ENCODE measurements around the gene OLIG2. TPM values are rescaled to one million over a fixed set of nuclear protein-coding genes. Genes with fewer than 3 reads are reported as not detected.

Gene OLIG2
- polyA plus RNA-seq, 1 experiment = not detected

- DNase-seq (ENCODE audit: low read depth) = no peak
- Histone ChIP-seq H3K27me3 (ENCODE audit: control insufficient read depth, insufficient read depth, low read length) (peaks cover 5% of the 10 kb centered on the region), H3K36me3 (ENCODE audit: control insufficient read depth, insufficient read depth, low read length) (no peaks in the 10 kb centered on the region), H3K4me3 (ENCODE audit: low read depth, low read length) (no peak overlapping the region)
- POLR2A ChIA-PET = no interaction called here
- peak; percentile 56 for TF ChIP-seq CTCF (IDR thresholded peaks at IDR 0.05; ENCODE audit: insufficient read depth, low read depth, low read length)
- CTCF ChIA-PET = interaction anchor here (0.6 to 3.4 kb wide), 13 partner anchors 11 to 594 kb away, joined by 3 to 28 read pairs (median 3); no protein-coding TSS in a partner anchor
These were observed 31.4 kb upstream of the OLIG2 start for GRCh38 chr21:32994305-32994704.

DNA sequence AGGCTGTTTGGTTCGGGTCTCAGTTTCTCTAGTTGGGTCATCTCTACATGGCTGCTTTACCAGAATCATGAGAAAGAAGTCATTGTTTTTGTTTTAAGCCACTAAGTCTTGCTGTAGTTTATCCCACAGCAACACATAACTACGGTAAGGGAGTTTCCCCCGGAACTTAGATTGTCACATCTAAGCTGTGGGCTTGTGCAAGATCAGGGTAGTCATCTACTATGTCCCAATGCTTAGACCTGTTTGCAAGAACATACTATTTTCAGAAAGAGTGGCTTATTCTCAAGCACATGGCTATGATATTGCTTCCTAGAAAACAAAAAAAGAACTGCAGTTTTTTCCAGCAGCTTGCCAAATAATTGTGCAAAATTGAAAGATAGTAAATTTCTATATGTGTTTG lies 18.0 kb upstream of the OLIG2 start:
- no peaks in the 10 kb centered on the region for H3K36me3 ChIP-seq (ENCODE audit: control insufficient read depth, insufficient read depth, low read length)
- DNase-seq (ENCODE audit: low read depth) = no peak
- ChIA-PET POLR2A (no interaction called here), CTCF (no interaction called here)
- TF ChIP-seq CTCF (IDR thresholded peaks at IDR 0.05; ENCODE audit: insufficient read depth, low read depth, low read length) = no peak
- H3K4me3 ChIP-seq (ENCODE audit: low read depth, low read length) = no peak overlapping the region
- no peaks in the 10 kb centered on the region; the same call in 1 of the 2 replicates for H3K27me3 ChIP-seq (ENCODE audit: control insufficient read depth, insufficient read depth, low read length)

- ChIA-PET CTCF (no interaction called here), POLR2A (no interaction called here)
- Histone ChIP-seq H3K27me3 (ENCODE audit: control insufficient read depth, insufficient read depth, low read length) (no peaks in the 10 kb centered on the region; the same call in 1 of the 2 replicates), H3K36me3 (ENCODE audit: control insufficient read depth, insufficient read depth, low read length) (no peaks in the 10 kb centered on the region), H3K4me3 (ENCODE audit: low read depth, low read length) (no peak overlapping the region)
- no peak for DNase-seq (ENCODE audit: low read depth)
- TF ChIP-seq CTCF (IDR thresholded peaks at IDR 0.05; ENCODE audit: insufficient read depth, low read depth, low read length) = no peak
These were observed 17.2 kb upstream of the OLIG2 start for GRCh38 chr21:33008333-33009051.

- H3K4me3 ChIP-seq (ENCODE audit: low read depth, low read length) = no peak overlapping the region
- TF ChIP-seq CTCF (IDR thresholded peaks at IDR 0.05; ENCODE audit: insufficient read depth, low read depth, low read length) = no peak
- H3K36me3 ChIP-seq (ENCODE audit: control insufficient read depth, insufficient read depth, low read length) = no peaks in the 10 kb centered on the region
- no peak for DNase-seq (ENCODE audit: low read depth)
- H3K27me3 ChIP-seq (ENCODE audit: control insufficient read depth, insufficient read depth, low read length) = peaks cover 2% of the 10 kb centered on the region; the same call in 1 of the 2 replicates
- POLR2A ChIA-PET = no interaction called here
- CTCF ChIA-PET = no interaction called here
These were observed 14.8 kb upstream of the OLIG2 start for GRCh38 chr21:33010931-33011330.

DNA sequence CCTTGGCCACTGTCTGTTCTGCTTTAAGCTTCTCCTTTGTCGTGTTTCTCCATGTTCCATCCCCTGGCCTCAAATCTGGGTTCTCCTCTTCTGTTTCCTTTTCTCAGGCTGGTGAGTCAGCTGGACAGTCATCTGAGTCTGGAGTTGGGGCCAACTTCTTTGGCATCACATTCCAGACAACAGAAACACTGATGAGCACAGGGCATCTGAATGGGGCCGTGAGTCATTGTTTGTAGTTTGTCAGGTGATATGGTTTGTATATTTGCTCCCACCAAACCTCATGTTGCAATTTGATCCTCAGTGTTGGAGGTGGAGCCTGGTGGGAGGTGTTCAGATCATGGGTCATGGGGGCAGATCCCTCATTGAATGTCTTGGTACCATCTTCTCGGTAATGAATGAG lies 14.3 kb upstream of the OLIG2 start:
- no peak for DNase-seq (ENCODE audit: low read depth)
- H3K4me3 ChIP-seq (ENCODE audit: low read depth, low read length) = no peak overlapping the region
- peaks cover 2% of the 10 kb centered on the region; the same call in 1 of the 2 replicates for H3K27me3 ChIP-seq (ENCODE audit: control insufficient read depth, insufficient read depth, low read length)
- H3K36me3 ChIP-seq (ENCODE audit: control insufficient read depth, insufficient read depth, low read length) = no peaks in the 10 kb centered on the region
- ChIA-PET CTCF (no interaction called here), POLR2A (no interaction called here)
- no peak for TF ChIP-seq CTCF (IDR thresholded peaks at IDR 0.05; ENCODE audit: insufficient read depth, low read depth, low read length)
